Endothelial cell (in vitro differentiated cells): ENCODE measurements around the gene ATF7. TPM values are rescaled to one million over a fixed set of nuclear protein-coding genes. Genes with fewer than 3 reads are reported as not detected.
A peak's percentile ranks its signal among the peaks of the same experiment; 100 is the strongest.

Experiments
- DNase-seq: peaks from one replicate; pipeline ENCODE4 v3.0.0; 2021; ENCODE audit warnings: low spot score
- H3K27ac Mint-ChIP-seq: one replicate; pipeline ENCODE4 v1.8.0; 2021; ENCODE audit warnings: mixed read lengths, inconsistent platforms; ENCODE audit not compliant: unreplicated experiment
- H3K27me3 Mint-ChIP-seq: one replicate; pipeline ENCODE4 v1.8.0; 2021; ENCODE audit warnings: mild to moderate bottlenecking, moderate library complexity, mixed read lengths, inconsistent platforms; ENCODE audit not compliant: unreplicated experiment
- H3K36me3 Mint-ChIP-seq: one replicate; pipeline ENCODE4 v1.8.0; 2021; ENCODE audit warnings: mild to moderate bottlenecking, low read depth, mixed read lengths, inconsistent platforms; ENCODE audit not compliant: unreplicated experiment
- H3K4me1 Mint-ChIP-seq: one replicate; pipeline ENCODE4 v1.8.0; 2021; ENCODE audit warnings: mild to moderate bottlenecking, mixed read lengths, inconsistent platforms; ENCODE audit not compliant: unreplicated experiment
- H3K4me3 Mint-ChIP-seq: one replicate; pipeline ENCODE4 v1.8.0; 2021; ENCODE audit warnings: mild to moderate bottlenecking, mixed read lengths, inconsistent platforms; ENCODE audit not compliant: unreplicated experiment
- H3K9me3 Mint-ChIP-seq: one replicate; pipeline ENCODE4 v1.8.0; 2021; ENCODE audit warnings: mixed read lengths, inconsistent platforms; ENCODE audit not compliant: unreplicated experiment
- CTCF ChIP-seq: fragments of 200-600 bp; sonication (generic); IDR thresholded peaks from one replicate; pipeline ENCODE4 v1.5.0; 2021; ENCODE audit warnings: antibody characterized with exemption; ENCODE audit not compliant: unreplicated experiment
- long read RNA-seq: library from polyadenylated mRNA; unstranded; transcript quantifications from one replicate; pipeline ENCODE4 v2.0.0, GENCODE V29; 2020; ENCODE audit not compliant: unreplicated experiment
- total RNA-seq: library from RNA; stranded (reverse); fragmentation: NEBNext Ultra II Directional; extraction: Animal tissue kit (Norgen Biotek cat#: 25700); gene quantifications from one replicate; pipeline ENCODE4 v1.2.1, GENCODE V29; 2021; ENCODE audit not compliant: unreplicated experiment

ATF7 gene
- total RNA-seq = 63.3 TPM
- long read RNA-seq, partial matches to known transcripts = 0 of 4 reads
- long read RNA-seq, other reads (novel, unspliced or antisense) = 2 of 4 reads

- H3K4me1 Mint-ChIP-seq = peaks cover 23% of the 10 kb centered on the region
- H3K36me3 Mint-ChIP-seq = peaks cover 4% of the 10 kb centered on the region
- no peak for TF ChIP-seq CTCF
- DNase-seq = peak; percentile 100
- H3K27me3 Mint-ChIP-seq = peaks cover 17% of the 10 kb centered on the region
- H3K27ac Mint-ChIP-seq = peak within 1 kb of the TSS; percentile 94
- H3K9me3 Mint-ChIP-seq = no peaks in the 10 kb centered on the region
- H3K4me3 Mint-ChIP-seq = peak within 1 kb of the TSS; percentile 98
Measured at GRCh38 chr12:53625946-53626701, at the start of gene ATF7. Gene ATF7, minus strand, starts transcription at chr12:53626382. Its CDS starts 25,382 bp downstream, at chr12:53601000.

GRCh38 chr12:53674977-53675700 is 49.0 kb upstream of the ATF7 start:
- Mint-ChIP-seq H3K9me3 (no peaks in the 10 kb centered on the region), H3K4me1 (peaks cover 30% of the 10 kb centered on the region), H3K27me3 (peaks cover 9% of the 10 kb centered on the region), H3K27ac (peak overlapping the region; percentile 93), H3K4me3 (peak overlapping the region; percentile 98), H3K36me3 (peaks cover 14% of the 10 kb centered on the region)
- no peak for DNase-seq
- no peak for TF ChIP-seq CTCF

- no peak overlapping the region for H3K27ac Mint-ChIP-seq
- no peak for TF ChIP-seq CTCF
- DNase-seq = no peak
- peaks cover 5% of the 10 kb centered on the region for H3K27me3 Mint-ChIP-seq
- H3K36me3 Mint-ChIP-seq = peaks cover 31% of the 10 kb centered on the region
- H3K4me1 Mint-ChIP-seq = peaks cover 14% of the 10 kb centered on the region
- H3K9me3 Mint-ChIP-seq = no peaks in the 10 kb centered on the region
- H3K4me3 Mint-ChIP-seq = no peak overlapping the region
Measured at GRCh38 chr12:53670971-53671370, 44.8 kb upstream of the ATF7 start.

GRCh38 chr12:53670308-53670707 is 44.1 kb upstream of the ATF7 start:
- Mint-ChIP-seq H3K36me3 (peaks cover 29% of the 10 kb centered on the region), H3K9me3 (no peaks in the 10 kb centered on the region), H3K27ac (no peak overlapping the region), H3K27me3 (peaks cover 2% of the 10 kb centered on the region), H3K4me3 (no peak overlapping the region), H3K4me1 (peaks cover 8% of the 10 kb centered on the region)
- no peak for TF ChIP-seq CTCF
- no peak for DNase-seq

- Mint-ChIP-seq H3K27ac (no peak overlapping the region), H3K27me3 (peaks cover 3% of the 10 kb centered on the region), H3K4me3 (peak overlapping the region; percentile 71), H3K9me3 (no peaks in the 10 kb centered on the region), H3K4me1 (no peaks in the 10 kb centered on the region), H3K36me3 (peaks cover 43% of the 10 kb centered on the region)
- TF ChIP-seq CTCF = no peak
- no peak for DNase-seq
Measured at GRCh38 chr12:53667080-53667479, 40.9 kb upstream of the ATF7 start.
